ENCODE data around the gene OR4D2.

The OR4D2 gene

GRCh38 chr17:58176200-58176599, 9.4 kb downstream of the OR4D2 start:
- no peak for DNase-seq

GRCh38 chr17:58181796-58182195, 15.0 kb downstream of the OR4D2 start:
- no peak for DNase-seq

GRCh38 chr17:58183514-58183913, 16.7 kb downstream of the OR4D2 start:
- DNase-seq: no peak

- DNase-seq: no peak
Measured at GRCh38 chr17:58184308-58184985, 17.7 kb downstream of the OR4D2 start.

- no peak for DNase-seq
Measured at GRCh38 chr17:58184986-58185761, 18.4 kb downstream of the OR4D2 start.

GRCh38 chr17:58186591-58186990, 19.8 kb downstream of the OR4D2 start:
- no peak for DNase-seq

GRCh38 chr17:58187063-58187462, 20.3 kb downstream of the OR4D2 start:
- DNase-seq: no peak

GRCh38 chr17:58187675-58188074, 20.9 kb downstream of the OR4D2 start:
- DNase-seq: no peak

- no peak for DNase-seq
Measured at GRCh38 chr17:58189436-58190146, 22.8 kb downstream of the OR4D2 start.

GRCh38 chr17:58191241-58191896, 24.6 kb downstream of the OR4D2 start:
- no peak for DNase-seq

GRCh38 chr17:58192612-58193011, 25.8 kb downstream of the OR4D2 start, which contains the start of gene EPX:
EPX (plus strand) TSS chr17:58192726; CDS start chr17:58192847, 121 bp downstream.
- DNase-seq: no peak

GRCh38 chr17:58193641-58194255, 27.0 kb downstream of the OR4D2 start:
- DNase-seq: no peak

- no peak for DNase-seq
Measured at GRCh38 chr17:58195518-58196123, 28.8 kb downstream of the OR4D2 start.

- DNase-seq: no peak
Measured at GRCh38 chr17:58196610-58197009, 29.8 kb downstream of the OR4D2 start.

- no peak for DNase-seq
Measured at GRCh38 chr17:58200024-58200633, 33.3 kb downstream of the OR4D2 start.

- no peak for DNase-seq
Measured at GRCh38 chr17:58202859-58203258, 36.1 kb downstream of the OR4D2 start.

GRCh38 chr17:58204796-58205195, 38.0 kb downstream of the OR4D2 start:
- no peak for DNase-seq

GRCh38 chr17:58205936-58206335, 39.2 kb downstream of the OR4D2 start:
- no peak for DNase-seq

GRCh38 chr17:58207451-58207850, 40.7 kb downstream of the OR4D2 start:
- DNase-seq: no peak

GRCh38 chr17:58208344-58208743, 41.6 kb downstream of the OR4D2 start:
- no peak for DNase-seq

GRCh38 chr17:58210922-58211321, 44.1 kb downstream of the OR4D2 start:
- DNase-seq: no peak

GRCh38 chr17:58215685-58216084, 48.9 kb downstream of the OR4D2 start:
- DNase-seq: no peak

All from NCI-H2081 treated with DMSO at 0.1 percent for 48 hours (cell line).